ENCODE results near the gene TXLNG. TPM values are rescaled to one million over a fixed set of nuclear protein-coding genes. Genes with fewer than 3 reads are reported as not detected.

The TXLNG gene
- total RNA-seq, 1 donor from 2014 or later, result 15.2 TPM

- intact Hi-C loops (cut with DNase I), result loop anchor here (10.0 kb wide), 1 partner anchor 68 kb away; no protein-coding TSS in a partner anchor
These were observed 41.0 kb downstream of the TXLNG start for GRCh38 chrX:16827225-16827624.

GRCh38 chrX:16828124-16828908, 42.0 kb downstream of the TXLNG start:
- no peak overlapping the region for H3K27ac ChIP-seq
- DNase-seq (ENCODE audit: extremely low spot score in 2 of 2), result no peak
- peaks cover 0 to 6% of the 10 kb centered on the region in 2 donors for H3K36me3 ChIP-seq
- no peak overlapping the region for H3K4me3 ChIP-seq
- TF ChIP-seq POLR2A (IDR thresholded peaks at IDR 0.05) (no peak), POLR2AphosphoS5 (IDR thresholded peaks at IDR 0.05; ENCODE audit: insufficient read depth in 1 of 2, low read depth in 1 of 2) (peak in 1 of 2 donors; percentile 51)
- intact Hi-C loops (cut with DNase I), result loop anchor here (10.0 kb wide), 1 partner anchor 66 kb away; no protein-coding TSS in a partner anchor
- H3K4me1 ChIP-seq, result no peaks in the 10 kb centered on the region
- H3K27me3 ChIP-seq, result no peaks in the 10 kb centered on the region
- H3K9me3 ChIP-seq, result no peaks in the 10 kb centered on the region

More at GRCh38 chrX:16827225-16827624, 41.0 kb downstream of the TXLNG start:
- DNase-seq (ENCODE audit: extremely low spot score in 2 of 2), result no peak
- peaks cover 0 to 5% of the 10 kb centered on the region in 2 donors for H3K36me3 ChIP-seq
- H3K4me1 ChIP-seq, result no peaks in the 10 kb centered on the region
- TF ChIP-seq POLR2A (IDR thresholded peaks at IDR 0.05), result no peak
- TF ChIP-seq, protein P1, sequence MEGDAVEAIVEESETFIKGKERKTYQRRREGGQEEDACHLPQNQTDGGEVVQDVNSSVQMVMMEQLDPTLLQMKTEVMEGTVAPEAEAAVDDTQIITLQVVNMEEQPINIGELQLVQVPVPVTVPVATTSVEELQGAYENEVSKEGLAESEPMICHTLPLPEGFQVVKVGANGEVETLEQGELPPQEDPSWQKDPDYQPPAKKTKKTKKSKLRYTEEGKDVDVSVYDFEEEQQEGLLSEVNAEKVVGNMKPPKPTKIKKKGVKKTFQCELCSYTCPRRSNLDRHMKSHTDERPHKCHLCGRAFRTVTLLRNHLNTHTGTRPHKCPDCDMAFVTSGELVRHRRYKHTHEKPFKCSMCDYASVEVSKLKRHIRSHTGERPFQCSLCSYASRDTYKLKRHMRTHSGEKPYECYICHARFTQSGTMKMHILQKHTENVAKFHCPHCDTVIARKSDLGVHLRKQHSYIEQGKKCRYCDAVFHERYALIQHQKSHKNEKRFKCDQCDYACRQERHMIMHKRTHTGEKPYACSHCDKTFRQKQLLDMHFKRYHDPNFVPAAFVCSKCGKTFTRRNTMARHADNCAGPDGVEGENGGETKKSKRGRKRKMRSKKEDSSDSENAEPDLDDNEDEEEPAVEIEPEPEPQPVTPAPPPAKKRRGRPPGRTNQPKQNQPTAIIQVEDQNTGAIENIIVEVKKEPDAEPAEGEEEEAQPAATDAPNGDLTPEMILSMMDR (IDR thresholded peaks at IDR 0.05), result no peak
- TF ChIP-seq POLR2AphosphoS5 (IDR thresholded peaks at IDR 0.05; ENCODE audit: insufficient read depth in 1 of 2, low read depth in 1 of 2), result no peak
- H3K27ac ChIP-seq, result no peak overlapping the region
- H3K4me3 ChIP-seq, result no peak overlapping the region
- H3K9me3 ChIP-seq, result no peaks in the 10 kb centered on the region
- H3K27me3 ChIP-seq, result no peaks in the 10 kb centered on the region

DNA sequence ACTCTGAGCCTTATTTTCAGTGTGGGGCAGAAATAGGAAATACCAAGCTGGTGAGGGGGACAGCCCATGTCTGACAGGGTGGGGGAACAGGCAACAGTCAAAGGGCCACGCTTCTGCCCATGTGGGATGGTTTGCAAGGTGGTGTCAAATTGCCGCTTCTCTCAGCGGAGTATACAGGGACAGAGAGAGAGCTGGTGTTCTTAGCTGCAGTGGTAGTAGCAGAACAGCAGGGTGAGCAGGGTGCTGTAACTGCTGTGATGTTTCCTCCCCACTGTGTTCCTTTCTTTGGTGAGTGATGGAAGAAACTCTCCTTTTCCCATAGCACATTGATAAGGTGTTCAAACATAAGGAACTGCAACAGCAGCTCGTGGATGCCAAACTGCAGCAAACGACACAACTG, 46.0 kb downstream of the TXLNG start:
- TF ChIP-seq, protein P1 (IDR thresholded peaks at IDR 0.05), result no peak
- TF ChIP-seq POLR2AphosphoS5 (IDR thresholded peaks at IDR 0.05; ENCODE audit: insufficient read depth in 1 of 2, low read depth in 1 of 2) (no peak), POLR2A (IDR thresholded peaks at IDR 0.05) (no peak)
- DNase-seq (ENCODE audit: extremely low spot score in 2 of 2), result no peak
- peaks cover 0 to 30% of the 10 kb centered on the region in 2 donors for H3K36me3 ChIP-seq
- no peak overlapping the region for H3K4me3 ChIP-seq
- no peaks in the 10 kb centered on the region for H3K27me3 ChIP-seq
- H3K9me3 ChIP-seq, result no peaks in the 10 kb centered on the region
- H3K27ac ChIP-seq, result no peak overlapping the region
- intact Hi-C loops (cut with DNase I), result no loop called here
- H3K4me1 ChIP-seq, result no peaks in the 10 kb centered on the region

DNA sequence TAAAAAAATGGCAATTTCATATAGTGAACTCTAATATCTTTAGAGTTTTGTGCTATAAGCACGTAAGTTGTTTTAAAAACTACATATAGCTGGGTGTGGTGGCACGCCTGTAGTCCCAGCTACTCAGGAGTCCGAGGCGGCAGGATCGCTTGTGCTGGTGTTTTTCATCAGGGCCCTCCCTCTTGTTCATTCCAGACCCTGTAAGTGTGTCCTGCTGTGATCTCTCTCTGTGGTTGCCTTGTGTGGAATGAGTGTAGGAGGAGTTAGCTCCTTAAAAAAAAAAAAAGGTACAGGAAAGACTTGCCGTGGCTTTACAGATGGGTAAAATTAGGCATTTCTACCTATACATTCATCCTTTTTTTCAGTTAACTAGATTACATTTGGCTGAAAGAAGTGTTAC, 48.5 kb downstream of the TXLNG start:
- Histone ChIP-seq H3K27me3 (no peaks in the 10 kb centered on the region), H3K9me3 (no peaks in the 10 kb centered on the region), H3K36me3 (peaks cover 0 to 45% of the 10 kb centered on the region in 2 donors), H3K4me1 (peaks cover 2% of the 10 kb centered on the region), H3K4me3 (no peak overlapping the region), H3K27ac (no peak overlapping the region)
- DNase-seq (ENCODE audit: extremely low spot score in 2 of 2), result no peak
- TF ChIP-seq POLR2AphosphoS5 (IDR thresholded peaks at IDR 0.05; ENCODE audit: insufficient read depth in 1 of 2, low read depth in 1 of 2), result no peak
- intact Hi-C loops (cut with DNase I), result no loop called here

- TF ChIP-seq, protein P1 (IDR thresholded peaks at IDR 0.05), result no peak
- TF ChIP-seq POLR2A (IDR thresholded peaks at IDR 0.05) (no peak), POLR2AphosphoS5 (IDR thresholded peaks at IDR 0.05; ENCODE audit: insufficient read depth in 1 of 2, low read depth in 1 of 2) (no peak)
- Histone ChIP-seq H3K4me3 (no peak overlapping the region), H3K27me3 (no peaks in the 10 kb centered on the region), H3K4me1 (peaks cover 6% of the 10 kb centered on the region), H3K9me3 (no peaks in the 10 kb centered on the region), H3K36me3 (peaks cover 0 to 48% of the 10 kb centered on the region in 2 donors), H3K27ac (no peak overlapping the region)
- DNase-seq (ENCODE audit: extremely low spot score in 2 of 2), result no peak
- intact Hi-C loops (cut with DNase I), result no loop called here
These were observed 50.1 kb downstream of the TXLNG start for GRCh38 chrX:16836371-16836770.

Measured in vagina (tissue), 2 donors.